HEK293 (cell line): Measurements from ENCODE around the gene SMURF2.

Experiments used
- CTCF ChIA-PET: fragments of 350-600 bp; formaldehyde crosslinking; extraction: SDS; loops from one replicate; lab custom pipeline; 2021; ENCODE audit warnings: antibody characterized with exemption; lab: Yijun Ruan, JAX
- POLR2A ChIA-PET: fragments of 300-600 bp; formaldehyde crosslinking; extraction: SDS; loops from one replicate; lab custom pipeline; 2020; ENCODE audit warnings: antibody characterized with exemption, inconsistent platforms; lab: Yijun Ruan, JAX
- H3K27ac ChIP-seq: fragments of 200-500 bp; sonication (Bioruptor generic); 2 replicates; pipeline ENCODE4 v1.5.1; 2014; ENCODE audit warnings: low read depth, low read length, control low read depth, inconsistent platforms; ENCODE audit errors: extremely low read depth
- H3K36me3 ChIP-seq, 2 experiments: fragments of 200-500 bp in 1 of 2; sonication (Bioruptor generic) in 1 of 2; 1 replicate in 1 of 2; 2 replicates in 1 of 2; pipeline ENCODE4 v1.5.1; 2014 to 2017; ENCODE audit warnings: inconsistent platforms in 2 of 2, low read length in 2 of 2; ENCODE audit not compliant: control insufficient read depth in 2 of 2, insufficient read depth in 1 of 2
- H3K4me1 ChIP-seq: fragments of 200-500 bp; sonication (Bioruptor generic); 2 replicates; pipeline ENCODE4 v1.5.1; 2014; ENCODE audit warnings: mild to moderate bottlenecking, low read length, inconsistent platforms; ENCODE audit not compliant: control insufficient read depth, insufficient read depth
- H3K4me3 ChIP-seq: 2 replicates; pipeline ENCODE4 v1.5.1; 2011; ENCODE audit warnings: low read depth, mild to moderate bottlenecking, control low read depth, low read length, moderate library complexity
- H3K9me3 ChIP-seq: fragments of 200-500 bp; sonication (Bioruptor generic); 2 replicates; pipeline ENCODE4 v1.5.1; 2014; ENCODE audit warnings: low read depth, low read length, inconsistent platforms; ENCODE audit not compliant: control insufficient read depth, insufficient read depth
- GLIS1 ChIP-seq: fragments of 450-650 bp; formaldehyde crosslinking; IDR thresholded peaks from 2 replicates; pipeline ENCODE4 v1.5.1; 2016; ENCODE audit warnings: missing biosample characterization, missing genetic modification characterization
- GLIS2 ChIP-seq: fragments of 450-650 bp; formaldehyde crosslinking; IDR thresholded peaks from 2 replicates; pipeline ENCODE4 v1.5.1; 2016; ENCODE audit warnings: missing biosample characterization, missing genetic modification characterization
- HIC1 ChIP-seq: fragments of 450-650 bp; formaldehyde crosslinking; IDR thresholded peaks from 2 replicates; pipeline ENCODE4 v1.5.1; 2016; ENCODE audit warnings: missing biosample characterization, missing genetic modification characterization
- MEIS1 ChIP-seq: sonication (generic); formaldehyde crosslinking; IDR thresholded peaks from 2 replicates; pipeline ENCODE4 v1.8.1; 2022; ENCODE audit warnings: missing genetic modification reagents, mild to moderate bottlenecking, borderline replicate concordance
- PRDM1 ChIP-seq: fragments of 450-650 bp; formaldehyde crosslinking; IDR thresholded peaks from 2 replicates; pipeline ENCODE4; 2016; ENCODE audit warnings: missing biosample characterization, missing genetic modification characterization
- REPIN1 ChIP-seq: fragments of 450-650 bp; formaldehyde crosslinking; IDR thresholded peaks from 2 replicates; pipeline ENCODE4 v1.5.1; 2017; ENCODE audit warnings: missing biosample characterization, missing genetic modification characterization, low read depth
- SALL2 ChIP-seq: fragments of 450-650 bp; formaldehyde crosslinking; IDR thresholded peaks from 2 replicates; pipeline ENCODE4 v1.5.0; 2017; ENCODE audit warnings: missing biosample characterization, mild to moderate bottlenecking, missing genetic modification characterization, borderline replicate concordance
- SP3 ChIP-seq: fragments of 450-650 bp; formaldehyde crosslinking; IDR thresholded peaks from 2 replicates; pipeline ENCODE4 v1.5.1; 2016; ENCODE audit warnings: missing biosample characterization, missing genetic modification characterization
- YY2 ChIP-seq: fragments of 450-650 bp; formaldehyde crosslinking; IDR thresholded peaks from 2 replicates; pipeline ENCODE4 v1.5.1; 2016; ENCODE audit warnings: missing biosample characterization, missing genetic modification characterization
- ZFHX2 ChIP-seq: fragments of 450-650 bp; formaldehyde crosslinking; conservative IDR thresholded peaks from 2 replicates; pipeline ENCODE4 v1.5.1; 2016; ENCODE audit warnings: missing biosample characterization, missing genetic modification characterization
- ZFP3 ChIP-seq: fragments of 450-650 bp; formaldehyde crosslinking; IDR thresholded peaks from 2 replicates; pipeline ENCODE4 v1.5.1; 2016; ENCODE audit warnings: low read depth, missing biosample characterization, missing genetic modification characterization
- ZNF112 ChIP-seq: fragments of 450-650 bp; formaldehyde crosslinking; IDR thresholded peaks from 2 replicates; pipeline ENCODE4 v1.5.0; 2017; ENCODE audit warnings: missing biosample characterization, missing genetic modification characterization
- ZNF132 ChIP-seq: fragments of 450-650 bp; formaldehyde crosslinking; IDR thresholded peaks from 2 replicates; pipeline ENCODE4 v1.5.1; 2017; ENCODE audit warnings: missing biosample characterization, missing genetic modification characterization, borderline replicate concordance
- ZNF138 ChIP-seq: fragments of 450-650 bp; formaldehyde crosslinking; IDR thresholded peaks from 2 replicates; pipeline ENCODE4 v1.5.1; 2016; ENCODE audit warnings: missing biosample characterization, missing genetic modification characterization, borderline replicate concordance
- ZNF2 ChIP-seq: fragments of 450-650 bp; formaldehyde crosslinking; IDR thresholded peaks from 2 replicates; pipeline ENCODE4 v1.5.1; 2016; ENCODE audit warnings: missing biosample characterization, missing genetic modification characterization
- ZNF223 ChIP-seq: fragments of 450-650 bp; formaldehyde crosslinking; IDR thresholded peaks from 2 replicates; pipeline ENCODE4 v1.5.1; 2016; ENCODE audit warnings: missing biosample characterization, missing genetic modification characterization
- ZNF280D ChIP-seq: fragments of 450-650 bp; formaldehyde crosslinking; IDR thresholded peaks from 2 replicates; pipeline ENCODE4 v1.5.1; 2016; ENCODE audit warnings: missing biosample characterization, missing genetic modification characterization
- ZNF292 ChIP-seq: fragments of 450-650 bp; formaldehyde crosslinking; IDR thresholded peaks from 2 replicates; pipeline ENCODE4 v1.5.1; 2016; ENCODE audit warnings: low read depth, missing biosample characterization, missing genetic modification characterization, borderline replicate concordance
- ZNF510 ChIP-seq: fragments of 450-650 bp; formaldehyde crosslinking; IDR thresholded peaks from 2 replicates; pipeline ENCODE4 v1.5.1; 2018; ENCODE audit warnings: mild to moderate bottlenecking, missing genetic modification characterization, missing biosample characterization; ENCODE audit not compliant: insufficient replicate concordance
- ZNF514 ChIP-seq: fragments of 450-650 bp; formaldehyde crosslinking; IDR thresholded peaks from 2 replicates; pipeline ENCODE4 v1.5.1; 2016; ENCODE audit warnings: missing biosample characterization, missing genetic modification characterization
- ZNF521 ChIP-seq: fragments of 450-650 bp; formaldehyde crosslinking; IDR thresholded peaks from 2 replicates; pipeline ENCODE4 v1.5.1; 2017; ENCODE audit warnings: missing biosample characterization, mild to moderate bottlenecking, missing genetic modification characterization
- ZNF626 ChIP-seq: fragments of 450-650 bp; sonication (Bioruptor Pico); formaldehyde crosslinking; IDR thresholded peaks from 2 replicates; pipeline ENCODE4 v1.5.1; 2018; ENCODE audit warnings: missing biosample characterization, missing genetic modification characterization, inconsistent platforms
- ZNF660 ChIP-seq: fragments of 450-650 bp; IDR thresholded peaks from 2 replicates; pipeline ENCODE4 v1.5.1; 2018; ENCODE audit warnings: missing biosample characterization, mild to moderate bottlenecking, missing genetic modification characterization
- ZNF704 ChIP-seq: fragments of 450-650 bp; formaldehyde crosslinking; IDR thresholded peaks from 2 replicates; pipeline ENCODE4 v1.5.1; 2016; ENCODE audit warnings: missing biosample characterization, missing genetic modification characterization
- ZNF76 ChIP-seq: fragments of 450-650 bp; formaldehyde crosslinking; IDR thresholded peaks from 2 replicates; pipeline ENCODE4; 2016; ENCODE audit warnings: low read depth, missing biosample characterization, missing genetic modification characterization, borderline replicate concordance
- ZSCAN16 ChIP-seq: fragments of 450-650 bp; formaldehyde crosslinking; IDR thresholded peaks from 2 replicates; pipeline ENCODE4 v1.5.1; 2016; ENCODE audit warnings: missing biosample characterization, missing genetic modification characterization
- ZSCAN18 ChIP-seq: fragments of 450-650 bp; formaldehyde crosslinking; IDR thresholded peaks from 2 replicates; pipeline ENCODE4 v1.5.1; 2016; ENCODE audit warnings: missing biosample characterization, missing genetic modification characterization

The SMURF2 gene

GRCh38 chr17:64603987-64604386, 58.1 kb downstream of the SMURF2 start (continued):
- TF ChIP-seq ZNF704 (no peak), SP3 (no peak), SALL2 (tag by site-specific recombination) (no peak)

- peaks cover 3 to 6% of the 10 kb centered on the region in 2 experiments; a peak in 2 of 3 replicates for H3K36me3 ChIP-seq
- no peak overlapping the region for H3K27ac ChIP-seq
- POLR2A ChIA-PET: interaction anchor here (0.8 kb wide), 1 partner anchor 140 kb away, joined by 3 read pairs; no protein-coding TSS in a partner anchor
- no peak overlapping the region for H3K4me3 ChIP-seq
- TF ChIP-seq ZNF138 (tag by site-specific recombination): no peak
- no peak for TF ChIP-seq ZNF626 (tag by site-specific recombination)
- no peak for TF ChIP-seq ZNF223
- no peak for TF ChIP-seq ZNF292 (tag by site-specific recombination)
- no peak for TF ChIP-seq ZSCAN18 (tag by site-specific recombination)
- no peak for TF ChIP-seq ZNF660 (tag by site-specific recombination)
- no peak for TF ChIP-seq ZNF521 (tag by site-specific recombination)
- no peak for TF ChIP-seq HIC1 (tag by site-specific recombination)
- no peak for TF ChIP-seq REPIN1 (tag by site-specific recombination)
- TF ChIP-seq ZNF132: no peak
- TF ChIP-seq ZNF112 (tag by site-specific recombination): no peak
- no peak for TF ChIP-seq ZSCAN16
- TF ChIP-seq, all 188 proteins: peak for 0
- Histone ChIP-seq H3K4me1 (0 out of 2 replicates have a peak, but pooled peaks cover 2% of the 10 kb centered on the region), H3K9me3 (no peaks in the 10 kb centered on the region)
- CTCF ChIA-PET: interaction anchor here (0.8 to 1.5 kb wide), 2 partner anchors 21 to 49 kb away, joined by 3 read pairs; no protein-coding TSS in a partner anchor
Observed at GRCh38 chr17:64599827-64600226, 62.3 kb downstream of the SMURF2 start.

- CTCF ChIA-PET: interaction anchor here (1.5 kb wide), 1 partner anchor 50 kb away, joined by 3 read pairs; no protein-coding TSS in a partner anchor
- H3K9me3 ChIP-seq: no peaks in the 10 kb centered on the region
- H3K27ac ChIP-seq: no peak overlapping the region
- no peak overlapping the region for H3K4me3 ChIP-seq
- POLR2A ChIA-PET: no interaction called here
- H3K4me1 ChIP-seq: 0 out of 2 replicates have a peak, but pooled peaks cover 2% of the 10 kb centered on the region
- peaks cover 3 to 10% of the 10 kb centered on the region in 2 experiments; a peak in 2 of 3 replicates for H3K36me3 ChIP-seq
- TF ChIP-seq PRDM1 (no peak), GLIS2 (tag by site-specific recombination) (no peak), MEIS1 (CRISPR knock-in tag) (no peak), YY2 (no peak), ZNF76 (tag by site-specific recombination) (no peak), ZNF510 (tag by site-specific recombination) (no peak), ZNF280D (tag by site-specific recombination) (no peak), GLIS1 (tag by site-specific recombination) (no peak), ZFP3 (tag by site-specific recombination) (no peak), ZSCAN16 (no peak), ZNF514 (tag by site-specific recombination) (no peak), ZNF2 (no peak), ZFHX2 (no peak)
Observed at GRCh38 chr17:64599187-64599676, 62.9 kb downstream of the SMURF2 start.
